SK-N-SH treated with all-trans-retinoic acid at 6 μM for 48 hours (cell line): Measurements from ENCODE around the gene UTF1.

ENCODE experiments used
- ATAC-seq: fragments of 200-7000 bp; cut with Tn5 transposase; 3 replicates; pipeline ENCODE4 v1.9.1; 2020; ENCODE audit warnings: mild to moderate bottlenecking, moderate library complexity
- ARNTL ChIP-seq: fragments of 450-650 bp; formaldehyde crosslinking; IDR thresholded peaks from 2 replicates; pipeline ENCODE4 v1.5.0; 2020; ENCODE audit warnings: low read depth, mild to moderate bottlenecking, moderate library complexity, borderline replicate concordance
- BACH2 ChIP-seq: fragments of 250-450 bp; sonication (Bioruptor Pico); IDR thresholded peaks from 2 replicates; pipeline ENCODE4 v1.9.0; 2021; ENCODE audit warnings: mild to moderate bottlenecking, borderline replicate concordance
- CSDC2 ChIP-seq: fragments of 250-450 bp; sonication (Bioruptor Pico); IDR thresholded peaks from 2 replicates; pipeline ENCODE4 v1.5.0; 2020; ENCODE audit warnings: mild to moderate bottlenecking, moderate library complexity
- ESRRG ChIP-seq: fragments of 250-450 bp; sonication (Bioruptor Pico); IDR thresholded peaks from 2 replicates; pipeline ENCODE4 v1.6.1; 2021; ENCODE audit warnings: mild to moderate bottlenecking
- GLIS3 ChIP-seq: fragments of 250-450 bp; sonication (Bioruptor Pico); IDR thresholded peaks from 2 replicates; pipeline ENCODE4 v1.5.0; 2020; ENCODE audit warnings: mild to moderate bottlenecking, moderate library complexity
- ISL1 ChIP-seq: fragments of 250-450 bp; sonication (Bioruptor Pico); IDR thresholded peaks from 2 replicates; pipeline ENCODE4 v2.1.2; 2022; ENCODE audit warnings: mild to moderate bottlenecking, moderate library complexity
- PPARA ChIP-seq: fragments of 250-450 bp; sonication (Bioruptor Pico); IDR thresholded peaks from 2 replicates; pipeline ENCODE4 v1.5.0; 2020; ENCODE audit warnings: mild to moderate bottlenecking, borderline replicate concordance
- RARB ChIP-seq: fragments of 250-450 bp; sonication (Bioruptor Pico); IDR thresholded peaks from 2 replicates; pipeline ENCODE4 v1.8.0; 2021; ENCODE audit warnings: mild to moderate bottlenecking, moderate library complexity
- TCF4 ChIP-seq: fragments of 250-450 bp; sonication (Bioruptor Pico); IDR thresholded peaks from 2 replicates; pipeline ENCODE4 v1.8.0; 2021; ENCODE audit warnings: mild to moderate bottlenecking, moderate library complexity, borderline replicate concordance
- TOX ChIP-seq: fragments of 250-450 bp; sonication (Bioruptor Pico); IDR thresholded peaks from 2 replicates; pipeline ENCODE4 v1.8.0; 2021; ENCODE audit warnings: mild to moderate bottlenecking, moderate library complexity, borderline replicate concordance
- ZC3H10 ChIP-seq: fragments of 250-450 bp; sonication (Bioruptor Pico); IDR thresholded peaks from 2 replicates; pipeline ENCODE4 v1.5.1; 2021; ENCODE audit warnings: mild to moderate bottlenecking, moderate library complexity
- ZFP3 ChIP-seq: fragments of 250-450 bp; sonication (Bioruptor Pico); IDR thresholded peaks from 2 replicates; pipeline ENCODE4 v1.5.0; 2020; ENCODE audit warnings: mild to moderate bottlenecking, moderate library complexity
- ZFP30 ChIP-seq: fragments of 450-650 bp; formaldehyde crosslinking; IDR thresholded peaks from 2 replicates; pipeline ENCODE4 v1.5.0; 2022; ENCODE audit warnings: mild to moderate bottlenecking, moderate library complexity
- ZNF565 ChIP-seq: fragments of 450-650 bp; formaldehyde crosslinking; conservative IDR thresholded peaks from 2 replicates; pipeline ENCODE4 v1.5.0; 2020; ENCODE audit warnings: low read depth, mild to moderate bottlenecking, moderate library complexity
- ZNF70 ChIP-seq: fragments of 450-650 bp; formaldehyde crosslinking; IDR thresholded peaks from 2 replicates; pipeline ENCODE4 v1.5.0; 2020; ENCODE audit warnings: mild to moderate bottlenecking, moderate library complexity
- ZNF8 ChIP-seq: fragments of 450-650 bp; formaldehyde crosslinking; IDR thresholded peaks from 2 replicates; pipeline ENCODE4 v1.5.0; 2020; ENCODE audit warnings: mild to moderate bottlenecking, moderate library complexity
- TF ChIP-seq, protein P1 (sequence below): fragments of 250-450 bp; sonication (Bioruptor Pico); IDR thresholded peaks from 2 replicates; pipeline ENCODE4 v1.5.0; 2020; ENCODE audit warnings: mild to moderate bottlenecking, moderate library complexity
- TF ChIP-seq, protein P2 (sequence below): fragments of 250-450 bp; sonication (Bioruptor Pico); IDR thresholded peaks from 2 replicates; pipeline ENCODE4 v1.5.1; 2021; ENCODE audit warnings: mild to moderate bottlenecking, moderate library complexity
- TF ChIP-seq, protein P3 (sequence below): fragments of 250-450 bp; sonication (Bioruptor Pico); IDR thresholded peaks from 2 replicates; pipeline ENCODE4 v1.8.0; 2020; ENCODE audit warnings: mild to moderate bottlenecking, moderate library complexity, borderline replicate concordance
- TF ChIP-seq, protein P4 (sequence below): fragments of 250-450 bp; sonication (Bioruptor Pico); IDR thresholded peaks from 2 replicates; pipeline ENCODE4 v1.8.0; 2021; ENCODE audit warnings: low read depth, mild to moderate bottlenecking, moderate library complexity, borderline replicate concordance

The UTF1 gene

DNA sequence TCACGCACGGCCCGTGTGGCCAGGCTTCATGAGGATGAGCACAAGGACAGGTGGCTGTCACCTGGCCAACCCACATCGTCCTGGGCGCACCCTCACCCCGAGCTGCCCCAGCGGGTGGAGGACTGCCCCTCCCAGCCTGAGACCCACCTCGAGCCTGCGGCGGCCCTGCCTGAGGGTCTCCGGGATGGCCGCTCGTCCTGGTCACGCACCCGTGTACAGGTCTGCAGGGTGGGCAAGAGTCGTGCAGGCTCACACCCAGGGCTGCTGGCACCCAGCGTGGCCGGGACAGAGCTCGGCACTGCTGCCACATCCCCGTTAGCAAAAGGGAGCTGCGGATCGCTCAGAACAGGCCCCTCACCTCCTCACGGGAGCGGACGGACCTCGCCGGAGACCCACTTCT is 14.4 kb upstream of the UTF1 start (continued):
- TF ChIP-seq TCF4 (CRISPR knock-in tag), result no peak
- TF ChIP-seq ZNF8 (CRISPR knock-in tag), result no peak

DNA sequence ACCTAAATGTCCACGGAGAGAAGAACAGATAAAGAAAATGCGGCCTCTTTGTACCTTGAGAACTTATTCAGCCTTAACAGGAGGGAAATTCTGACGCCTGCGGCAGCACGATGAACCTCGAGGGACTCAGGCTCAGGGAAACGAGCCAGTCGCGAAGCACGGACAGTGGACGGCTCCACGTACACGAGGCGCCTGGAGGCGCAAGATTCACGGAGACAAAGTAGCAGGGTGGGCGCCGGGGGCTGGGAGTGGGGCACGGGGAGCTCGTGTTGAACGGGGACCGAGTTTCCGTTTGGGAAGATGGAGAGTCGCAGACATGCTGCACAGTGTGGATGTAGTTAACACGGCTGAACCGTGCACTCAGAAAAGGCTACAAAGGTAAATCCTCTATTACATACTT is 13.2 kb upstream of the UTF1 start:
- peak; percentile 25 for ATAC-seq

DNA sequence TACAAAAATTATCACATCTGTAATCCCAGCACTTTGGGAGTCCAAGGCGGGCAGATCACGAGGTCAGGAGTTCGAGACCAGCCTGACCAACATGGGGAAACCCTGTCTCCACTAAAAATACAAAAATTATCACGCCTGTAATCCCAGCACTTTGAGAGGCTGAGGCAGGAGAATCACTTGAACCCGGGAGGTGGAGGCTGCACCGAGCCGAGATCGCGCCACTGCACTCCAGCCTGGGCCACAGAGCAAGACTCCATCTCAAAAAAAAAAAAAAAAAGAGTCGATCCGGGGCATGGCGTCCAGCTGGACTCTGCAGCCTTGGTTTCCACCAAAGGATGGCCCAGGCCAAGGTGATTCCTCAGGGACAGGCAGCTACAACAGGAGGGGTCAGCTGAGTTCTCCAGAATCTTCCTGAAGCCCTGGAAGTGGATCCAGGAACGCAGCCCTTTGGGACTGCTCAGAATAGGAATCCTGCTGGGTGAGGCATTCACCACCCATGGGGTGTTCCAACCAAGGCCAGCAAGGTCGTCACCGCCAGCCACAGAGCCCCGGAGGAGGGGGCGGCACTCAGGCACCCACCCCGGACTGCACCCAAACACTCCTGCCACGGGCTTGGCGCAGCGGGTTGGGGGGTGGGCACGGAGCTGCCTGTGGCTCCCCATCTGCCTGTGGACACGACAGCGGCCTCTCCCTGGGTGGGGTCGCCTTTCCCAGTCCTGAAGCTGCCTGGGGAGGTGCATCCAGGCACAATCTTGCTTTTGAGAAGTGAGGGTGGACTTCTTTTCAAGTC is 12.0 kb upstream of the UTF1 start:
- no peak for TF ChIP-seq ZNF70 (CRISPR knock-in tag)
- no peak for TF ChIP-seq GLIS3 (CRISPR knock-in tag)
- TF ChIP-seq, protein P1, sequence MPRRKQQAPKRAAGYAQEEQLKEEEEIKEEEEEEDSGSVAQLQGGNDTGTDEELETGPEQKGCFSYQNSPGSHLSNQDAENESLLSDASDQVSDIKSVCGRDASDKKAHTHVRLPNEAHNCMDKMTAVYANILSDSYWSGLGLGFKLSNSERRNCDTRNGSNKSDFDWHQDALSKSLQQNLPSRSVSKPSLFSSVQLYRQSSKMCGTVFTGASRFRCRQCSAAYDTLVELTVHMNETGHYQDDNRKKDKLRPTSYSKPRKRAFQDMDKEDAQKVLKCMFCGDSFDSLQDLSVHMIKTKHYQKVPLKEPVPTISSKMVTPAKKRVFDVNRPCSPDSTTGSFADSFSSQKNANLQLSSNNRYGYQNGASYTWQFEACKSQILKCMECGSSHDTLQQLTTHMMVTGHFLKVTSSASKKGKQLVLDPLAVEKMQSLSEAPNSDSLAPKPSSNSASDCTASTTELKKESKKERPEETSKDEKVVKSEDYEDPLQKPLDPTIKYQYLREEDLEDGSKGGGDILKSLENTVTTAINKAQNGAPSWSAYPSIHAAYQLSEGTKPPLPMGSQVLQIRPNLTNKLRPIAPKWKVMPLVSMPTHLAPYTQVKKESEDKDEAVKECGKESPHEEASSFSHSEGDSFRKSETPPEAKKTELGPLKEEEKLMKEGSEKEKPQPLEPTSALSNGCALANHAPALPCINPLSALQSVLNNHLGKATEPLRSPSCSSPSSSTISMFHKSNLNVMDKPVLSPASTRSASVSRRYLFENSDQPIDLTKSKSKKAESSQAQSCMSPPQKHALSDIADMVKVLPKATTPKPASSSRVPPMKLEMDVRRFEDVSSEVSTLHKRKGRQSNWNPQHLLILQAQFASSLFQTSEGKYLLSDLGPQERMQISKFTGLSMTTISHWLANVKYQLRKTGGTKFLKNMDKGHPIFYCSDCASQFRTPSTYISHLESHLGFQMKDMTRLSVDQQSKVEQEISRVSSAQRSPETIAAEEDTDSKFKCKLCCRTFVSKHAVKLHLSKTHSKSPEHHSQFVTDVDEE (CRISPR knock-in tag), result no peak
- TF ChIP-seq CSDC2 (CRISPR knock-in tag), result no peak
- TF ChIP-seq ZC3H10 (CRISPR knock-in tag), result no peak
- TF ChIP-seq PPARA (CRISPR knock-in tag), result no peak
- no peak for TF ChIP-seq ARNTL
- TF ChIP-seq TOX (CRISPR knock-in tag), result no peak
- TF ChIP-seq, protein P2, sequence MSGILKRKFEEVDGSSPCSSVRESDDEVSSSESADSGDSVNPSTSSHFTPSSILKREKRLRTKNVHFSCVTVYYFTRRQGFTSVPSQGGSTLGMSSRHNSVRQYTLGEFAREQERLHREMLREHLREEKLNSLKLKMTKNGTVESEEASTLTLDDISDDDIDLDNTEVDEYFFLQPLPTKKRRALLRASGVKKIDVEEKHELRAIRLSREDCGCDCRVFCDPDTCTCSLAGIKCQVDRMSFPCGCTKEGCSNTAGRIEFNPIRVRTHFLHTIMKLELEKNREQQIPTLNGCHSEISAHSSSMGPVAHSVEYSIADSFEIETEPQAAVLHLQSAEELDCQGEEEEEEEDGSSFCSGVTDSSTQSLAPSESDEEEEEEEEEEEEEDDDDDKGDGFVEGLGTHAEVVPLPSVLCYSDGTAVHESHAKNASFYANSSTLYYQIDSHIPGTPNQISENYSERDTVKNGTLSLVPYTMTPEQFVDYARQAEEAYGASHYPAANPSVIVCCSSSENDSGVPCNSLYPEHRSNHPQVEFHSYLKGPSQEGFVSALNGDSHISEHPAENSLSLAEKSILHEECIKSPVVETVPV (CRISPR knock-in tag), result no peak
- no peak for TF ChIP-seq ZNF565 (CRISPR knock-in tag)
- TF ChIP-seq BACH2 (CRISPR knock-in tag), result no peak
- ATAC-seq, result no peak

More for the DNA sequence above, 13.2 kb upstream of the UTF1 start:
- TF ChIP-seq TCF4 (CRISPR knock-in tag) (no peak), ZFP3 (CRISPR knock-in tag) (no peak), TOX (CRISPR knock-in tag) (no peak), ARNTL (no peak), ISL1 (no peak), ZC3H10 (CRISPR knock-in tag) (no peak)
- TF ChIP-seq, protein P2 (CRISPR knock-in tag), result no peak

DNA sequence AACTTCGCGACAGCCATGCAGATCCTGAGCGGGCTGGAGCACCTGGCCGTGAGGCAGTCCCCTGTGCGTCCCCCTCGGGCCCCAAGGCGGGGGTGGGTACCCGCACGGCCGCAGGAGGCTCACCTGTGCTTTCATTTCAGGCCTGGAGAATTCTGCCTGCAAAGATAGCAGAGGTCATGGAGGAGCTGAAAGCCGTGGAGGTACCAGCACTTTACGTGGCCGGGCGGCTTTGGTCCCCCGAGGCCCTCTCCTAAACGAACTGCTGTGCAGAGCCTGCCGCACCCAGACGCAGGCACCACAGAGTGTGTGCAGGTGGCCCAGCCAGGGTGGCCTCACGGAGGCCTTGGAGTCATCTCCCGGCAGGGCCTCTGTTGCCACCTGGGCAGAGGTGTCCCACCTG is 11.1 kb upstream of the UTF1 start:
- ATAC-seq, result no peak
- TF ChIP-seq, protein P3, sequence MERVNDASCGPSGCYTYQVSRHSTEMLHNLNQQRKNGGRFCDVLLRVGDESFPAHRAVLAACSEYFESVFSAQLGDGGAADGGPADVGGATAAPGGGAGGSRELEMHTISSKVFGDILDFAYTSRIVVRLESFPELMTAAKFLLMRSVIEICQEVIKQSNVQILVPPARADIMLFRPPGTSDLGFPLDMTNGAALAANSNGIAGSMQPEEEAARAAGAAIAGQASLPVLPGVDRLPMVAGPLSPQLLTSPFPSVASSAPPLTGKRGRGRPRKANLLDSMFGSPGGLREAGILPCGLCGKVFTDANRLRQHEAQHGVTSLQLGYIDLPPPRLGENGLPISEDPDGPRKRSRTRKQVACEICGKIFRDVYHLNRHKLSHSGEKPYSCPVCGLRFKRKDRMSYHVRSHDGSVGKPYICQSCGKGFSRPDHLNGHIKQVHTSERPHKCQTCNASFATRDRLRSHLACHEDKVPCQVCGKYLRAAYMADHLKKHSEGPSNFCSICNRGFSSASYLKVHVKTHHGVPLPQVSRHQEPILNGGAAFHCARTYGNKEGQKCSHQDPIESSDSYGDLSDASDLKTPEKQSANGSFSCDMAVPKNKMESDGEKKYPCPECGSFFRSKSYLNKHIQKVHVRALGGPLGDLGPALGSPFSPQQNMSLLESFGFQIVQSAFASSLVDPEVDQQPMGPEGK (CRISPR knock-in tag), result no peak
- TF ChIP-seq ZC3H10 (CRISPR knock-in tag), result no peak
- TF ChIP-seq ESRRG, result no peak
- TF ChIP-seq, protein P1 (CRISPR knock-in tag), result no peak
- TF ChIP-seq, protein P2 (CRISPR knock-in tag), result no peak
- no peak for TF ChIP-seq ZNF565 (CRISPR knock-in tag)
- no peak for TF ChIP-seq RARB (CRISPR knock-in tag)
- TF ChIP-seq ZNF70 (CRISPR knock-in tag), result no peak
- TF ChIP-seq, protein P4, sequence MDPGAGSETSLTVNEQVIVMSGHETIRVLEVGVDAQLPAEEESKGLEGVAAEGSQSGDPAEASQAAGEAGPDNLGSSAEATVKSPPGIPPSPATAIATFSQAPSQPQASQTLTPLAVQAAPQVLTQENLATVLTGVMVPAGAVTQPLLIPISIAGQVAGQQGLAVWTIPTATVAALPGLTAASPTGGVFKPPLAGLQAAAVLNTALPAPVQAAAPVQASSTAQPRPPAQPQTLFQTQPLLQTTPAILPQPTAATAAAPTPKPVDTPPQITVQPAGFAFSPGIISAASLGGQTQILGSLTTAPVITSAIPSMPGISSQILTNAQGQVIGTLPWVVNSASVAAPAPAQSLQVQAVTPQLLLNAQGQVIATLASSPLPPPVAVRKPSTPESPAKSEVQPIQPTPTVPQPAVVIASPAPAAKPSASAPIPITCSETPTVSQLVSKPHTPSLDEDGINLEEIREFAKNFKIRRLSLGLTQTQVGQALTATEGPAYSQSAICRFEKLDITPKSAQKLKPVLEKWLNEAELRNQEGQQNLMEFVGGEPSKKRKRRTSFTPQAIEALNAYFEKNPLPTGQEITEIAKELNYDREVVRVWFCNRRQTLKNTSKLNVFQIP (CRISPR knock-in tag), result no peak
- TF ChIP-seq PPARA (CRISPR knock-in tag), result no peak
- TF ChIP-seq TCF4 (CRISPR knock-in tag), result no peak
- TF ChIP-seq ZFP30 (CRISPR knock-in tag), result no peak
- no peak for TF ChIP-seq ARNTL
- no peak for TF ChIP-seq ZNF8 (CRISPR knock-in tag)
- TF ChIP-seq GLIS3 (CRISPR knock-in tag), result no peak
